Measurements from ENCODE around the gene AFG3L2. TPM values are rescaled to one million over a fixed set of nuclear protein-coding genes. Genes with fewer than 3 reads are reported as not detected.

The AFG3L2 gene
- total RNA-seq, 1 experiment from 2014 or later, result 66.7 TPM

GRCh38 chr18:12394428-12394827, 17.4 kb upstream of the AFG3L2 start:
- peak overlapping the region; percentile 30 for H2AFZ ChIP-seq (ENCODE audit: low read depth, low read length, poor library complexity, severe bottlenecking)
- ChIA-PET POLR2A (no interaction called here), RAD21 (ENCODE audit: low non-redundant PET in 1 of 2, low total read pairs in 2 of 2, uncharacterized antibody in 2 of 2, unreplicated experiment in 2 of 2) (no interaction called here), CTCF (interaction anchor here (0.8 to 4.6 kb wide), 7 partner anchors 17 to 540 kb away, joined by 3 to 26 read pairs (median 4); partner anchors contain the start of gene AFG3L2)
- H3K4me3 ChIP-seq (replicated peaks in 1 of 2; ENCODE audit: low read depth in 1 of 2, low read length in 2 of 2), result no peak overlapping the region
- intact Hi-C loops (cut with micrococcal nuclease), result no loop called here
- no peaks in the 10 kb centered on the region for H3K79me2 ChIP-seq (ENCODE audit: insufficient read depth, low read length)
- no peaks in the 10 kb centered on the region for H3K9me2 ChIP-seq (ENCODE audit: insufficient read depth)
- no peak overlapping the region for H3K27ac ChIP-seq (ENCODE audit: low read depth, low read length)
- no peaks in the 10 kb centered on the region for H3K9me3 ChIP-seq (ENCODE audit: control insufficient read depth in 1 of 2, insufficient read depth in 1 of 2, low read depth in 1 of 2, low read length in 2 of 2)
- peak overlapping the region; percentile 29; the same call in 1 of the 2 replicates for H3K4me2 ChIP-seq (ENCODE audit: low read length)
- peak; percentile 51 for ATAC-seq
- no TSS peak for BruUV-seq (replicated peaks)
- H3K4me1 ChIP-seq (ENCODE audit: control insufficient read depth in 1 of 2, insufficient read depth in 2 of 2, low read length in 2 of 2), result peaks cover 10 to 26% of the 10 kb centered on the region in 2 experiments; a peak in 3 of 4 replicates
- no peaks in the 10 kb centered on the region for H3K36me3 ChIP-seq (ENCODE audit: control insufficient read depth in 1 of 2, insufficient read depth in 2 of 2, low read length in 2 of 2)
- no peak for DNase-seq (ENCODE audit: low read depth, low spot score)
- no peaks in the 10 kb centered on the region for H3K27me3 ChIP-seq (ENCODE audit: insufficient read depth, low read length)
- H3K9ac ChIP-seq (ENCODE audit: low read length), result no peak overlapping the region
- no peaks in the 10 kb centered on the region for H4K20me1 ChIP-seq (ENCODE audit: insufficient read depth)
- no peak for TF ChIP-seq SRF (IDR thresholded peaks at IDR 0.05; ENCODE audit: low read depth)
- peak; percentile 46 for TF ChIP-seq RAD21 (IDR thresholded peaks at IDR 0.05; ENCODE audit: low read depth)
- no peak for TF ChIP-seq CEBPB (IDR thresholded peaks at IDR 0.05; ENCODE audit: low read depth)
- peak; percentile 35 to 62 (median 59); a peak in 5 of 6 replicates for TF ChIP-seq CTCF (IDR thresholded peaks at IDR 0.05 in 2 of 3, conservative IDR thresholded peaks at IDR 0.05 in 1 of 3; ENCODE audit: borderline replicate concordance in 1 of 3, insufficient read depth in 1 of 3, low read depth in 2 of 3, low read length in 2 of 3)

- ChIA-PET RAD21 (ENCODE audit: low non-redundant PET in 1 of 2, low total read pairs in 2 of 2, uncharacterized antibody in 2 of 2, unreplicated experiment in 2 of 2) (no interaction called here), CTCF (interaction anchor here (0.8 to 4.6 kb wide), 6 partner anchors 17 to 541 kb away, joined by 3 to 26 read pairs (median 4); partner anchors contain the start of gene AFG3L2), POLR2A (interaction anchor here (1.6 kb wide), 1 partner anchor 264 kb away, joined by 3 read pairs; the partner anchor contains the start of gene SPIRE1)
- H3K36me3 ChIP-seq (ENCODE audit: control insufficient read depth in 1 of 2, insufficient read depth in 2 of 2, low read length in 2 of 2), result no peaks in the 10 kb centered on the region
- no peaks in the 10 kb centered on the region for H4K20me1 ChIP-seq (ENCODE audit: insufficient read depth)
- intact Hi-C loops (cut with micrococcal nuclease), result no loop called here
- H3K4me3 ChIP-seq (replicated peaks in 1 of 2; ENCODE audit: low read depth in 1 of 2, low read length in 2 of 2), result no peak overlapping the region
- ATAC-seq (no peak), DNase-seq (ENCODE audit: low read depth, low spot score) (no peak)
- H3K4me2 ChIP-seq (ENCODE audit: low read length), result peak overlapping the region; percentile 29; the same call in 1 of the 2 replicates
- no peak overlapping the region for H3K9ac ChIP-seq (ENCODE audit: low read length)
- no peaks in the 10 kb centered on the region for H3K79me2 ChIP-seq (ENCODE audit: insufficient read depth, low read length)
- H3K9me3 ChIP-seq (ENCODE audit: control insufficient read depth in 1 of 2, insufficient read depth in 1 of 2, low read depth in 1 of 2, low read length in 2 of 2), result no peaks in the 10 kb centered on the region
- peaks cover 10 to 26% of the 10 kb centered on the region in 2 experiments; a peak in 3 of 4 replicates for H3K4me1 ChIP-seq (ENCODE audit: control insufficient read depth in 1 of 2, insufficient read depth in 2 of 2, low read length in 2 of 2)
- peak overlapping the region; percentile 30 for H2AFZ ChIP-seq (ENCODE audit: low read depth, low read length, poor library complexity, severe bottlenecking)
- no peaks in the 10 kb centered on the region for H3K9me2 ChIP-seq (ENCODE audit: insufficient read depth)
- no peak overlapping the region for H3K27ac ChIP-seq (ENCODE audit: low read depth, low read length)
- no peak for TF ChIP-seq ZFX (IDR thresholded peaks at IDR 0.05)
- no peak for TF ChIP-seq JUND (IDR thresholded peaks at IDR 0.05)
- TF ChIP-seq EZH2 (IDR thresholded peaks at IDR 0.05), result no peak
- TF ChIP-seq EGR1 (IDR thresholded peaks at IDR 0.05; ENCODE audit: low read depth), result no peak
- no peak for TF ChIP-seq MAX (IDR thresholded peaks at IDR 0.05)
- no peak for TF ChIP-seq CEBPB (IDR thresholded peaks at IDR 0.05; ENCODE audit: low read depth)
- TF ChIP-seq POLR2A (IDR thresholded peaks at IDR 0.05; ENCODE audit: borderline replicate concordance, extremely low read depth, insufficient read depth, insufficient read length), result no peak
- no peak for TF ChIP-seq ATF3 (IDR thresholded peaks at IDR 0.05)
- no peak for TF ChIP-seq CBX3 (IDR thresholded peaks at IDR 0.05; ENCODE audit: low read depth)
- no peak for TF ChIP-seq ELF1 (IDR thresholded peaks at IDR 0.05; ENCODE audit: borderline replicate concordance, low read depth)
- TF ChIP-seq REST (IDR thresholded peaks at IDR 0.05; ENCODE audit: low read depth), result no peak
- TF ChIP-seq ZNF274 (IDR thresholded peaks at IDR 0.05; ENCODE audit: low read depth, low read length), result no peak
- no TSS peak for BruUV-seq (replicated peaks)
- H3K27me3 ChIP-seq (ENCODE audit: insufficient read depth, low read length), result no peaks in the 10 kb centered on the region
Observed at GRCh38 chr18:12393998-12394397, 17.0 kb upstream of the AFG3L2 start.

Measured in HCT116 (cell line).